HG03432 (cell line): ENCODE data around the gene WBP1L.
"Not testable (repeated sequence)": the region's sequence is repeated elsewhere in the genome, so short reads cannot be mapped to it uniquely, and the experiment has no call there.

Experiments used
- ATAC-seq: cut with Tn5 transposase; IDR thresholded peaks from one replicate; pipeline ENCODE4 v1.9.1; 2021; ENCODE audit warnings: mild to moderate bottlenecking, moderate library complexity; ENCODE audit not compliant: unreplicated experiment

WBP1L gene

GRCh38 chr10:102743588-102744373 is at the start of gene WBP1L:
TSS of gene WBP1L (plus strand) at chr10:102743948. CDS start at chr10:102744054, 106 bp downstream.
- peak; percentile 96 for ATAC-seq

GRCh38 chr10:102695401-102695800 is 48.3 kb upstream of the WBP1L start:
- ATAC-seq, result not testable (repeated sequence)

GRCh38 chr10:102696736-102697135 is 47.0 kb upstream of the WBP1L start:
- no peak for ATAC-seq

- no peak for ATAC-seq
Observed at GRCh38 chr10:102698894-102699293, 44.9 kb upstream of the WBP1L start.

- ATAC-seq, result no peak
Observed at GRCh38 chr10:102701272-102701671, 42.5 kb upstream of the WBP1L start.

GRCh38 chr10:102701796-102702195 is 42.0 kb upstream of the WBP1L start:
- ATAC-seq, result no peak

GRCh38 chr10:102702742-102703141 is 41.0 kb upstream of the WBP1L start:
- no peak for ATAC-seq

GRCh38 chr10:102704915-102705314 is 38.8 kb upstream of the WBP1L start:
- ATAC-seq, result no peak

GRCh38 chr10:102705531-102705930 is 38.2 kb upstream of the WBP1L start:
- ATAC-seq, result no peak

GRCh38 chr10:102710609-102711008 is 33.1 kb upstream of the WBP1L start:
- ATAC-seq, result no peak

GRCh38 chr10:102712089-102712488 is 31.7 kb upstream of the WBP1L start:
- no peak for ATAC-seq

GRCh38 chr10:102712843-102713538 is 30.8 kb upstream of the WBP1L start:
- no peak for ATAC-seq

GRCh38 chr10:102713539-102713813 is 30.3 kb upstream of the WBP1L start:
- no peak for ATAC-seq

- peak; percentile 86 for ATAC-seq
Observed at GRCh38 chr10:102713814-102714620, 29.7 kb upstream of the WBP1L start, which contains the start of gene ARL3. TSS of gene ARL3 (minus strand) at chr10:102714397. CDS start at chr10:102714275, 122 bp downstream.

- ATAC-seq, result peak; percentile 24
Observed at GRCh38 chr10:102714621-102715455, 28.9 kb upstream of the WBP1L start, which contains the start of gene SFXN2. TSS of gene SFXN2 (plus strand) at chr10:102714636. CDS start at chr10:102726637, 12,001 bp downstream.

- ATAC-seq, result no peak
Observed at GRCh38 chr10:102715880-102716279, 27.9 kb upstream of the WBP1L start.

GRCh38 chr10:102716900-102717565 is 26.7 kb upstream of the WBP1L start:
- ATAC-seq, result not testable (repeated sequence)

- no peak for ATAC-seq
Observed at GRCh38 chr10:102718220-102718619, 25.5 kb upstream of the WBP1L start.

- ATAC-seq, result no peak
Observed at GRCh38 chr10:102720337-102720736, 23.4 kb upstream of the WBP1L start.

GRCh38 chr10:102720775-102721301 is 22.9 kb upstream of the WBP1L start:
- ATAC-seq, result no peak
